Measurements from ENCODE around the gene PI16.

PI16 gene

DNA sequence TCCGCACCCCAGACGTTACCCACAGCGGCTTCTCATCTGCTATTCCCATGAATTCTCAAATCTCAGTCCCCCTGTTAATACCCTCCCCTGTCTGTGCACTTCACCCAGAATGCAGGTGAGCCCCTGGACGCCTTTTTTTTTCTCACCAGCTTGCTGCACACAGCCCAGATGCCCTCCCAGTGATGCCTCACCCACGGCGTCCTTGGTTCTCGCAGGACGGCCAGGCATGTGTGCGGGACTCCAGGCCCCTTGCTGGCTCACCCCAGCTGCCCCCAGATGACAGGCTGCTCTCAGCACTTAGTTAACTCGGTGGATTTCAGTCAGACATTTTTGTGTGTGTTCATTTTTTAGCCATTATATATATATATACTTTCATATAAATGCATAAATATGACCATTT, 25.4 kb upstream of the PI16 start:
- DNase-seq (ENCODE audit: low read depth, low spot score), result no peak
- Histone ChIP-seq H3K36me3 (ENCODE audit: insufficient read depth, insufficient read length, low read length) (no peaks in the 10 kb centered on the region), H3K9ac (ENCODE audit: insufficient read length, low read depth) (no peak overlapping the region), H3K4me1 (ENCODE audit: insufficient read depth, insufficient read length) (peaks cover 2% of the 10 kb centered on the region), H3K9me3 (ENCODE audit: insufficient read depth, low read length) (no peaks in the 10 kb centered on the region), H3K4me3 (ENCODE audit: insufficient read length, low read depth) (no peak overlapping the region), H3K27me3 (ENCODE audit: insufficient read depth, insufficient read length) (no peaks in the 10 kb centered on the region)
- TF ChIP-seq ZNF274 (IDR thresholded peaks at IDR 0.05; ENCODE audit: low read depth, low read length) (no peak), YY1 (IDR thresholded peaks at IDR 0.05; ENCODE audit: insufficient read depth, insufficient read length) (no peak), SUZ12 (IDR thresholded peaks at IDR 0.05; ENCODE audit: extremely low read depth, insufficient read depth, insufficient read length) (no peak)

DNA sequence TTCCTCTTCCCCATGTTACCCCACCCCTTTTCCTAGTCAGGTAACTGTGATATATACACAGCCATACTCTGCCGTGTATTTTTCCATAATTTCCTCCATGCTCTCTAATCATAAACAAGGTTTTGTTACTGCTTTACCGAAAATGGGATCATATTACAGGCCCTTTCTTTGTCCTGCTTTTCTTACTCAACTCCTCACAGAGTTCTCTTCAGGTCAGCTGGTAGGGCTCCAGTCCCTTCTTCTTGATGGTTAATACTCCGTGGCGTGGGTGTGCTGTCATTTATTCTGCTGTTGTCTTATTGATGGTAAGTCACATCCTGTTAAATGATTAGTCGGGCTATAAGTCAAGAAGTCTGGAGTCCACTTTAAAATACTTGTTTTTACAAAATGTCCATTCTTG, 24.9 kb upstream of the PI16 start:
- Histone ChIP-seq H3K4me3 (ENCODE audit: insufficient read length, low read depth) (no peak overlapping the region), H3K36me3 (ENCODE audit: insufficient read depth, insufficient read length, low read length) (no peaks in the 10 kb centered on the region), H3K9me3 (ENCODE audit: insufficient read depth, low read length) (no peaks in the 10 kb centered on the region), H3K9ac (ENCODE audit: insufficient read length, low read depth) (no peak overlapping the region), H3K4me1 (ENCODE audit: insufficient read depth, insufficient read length) (peaks cover 2% of the 10 kb centered on the region), H3K27me3 (ENCODE audit: insufficient read depth, insufficient read length) (no peaks in the 10 kb centered on the region)
- TF ChIP-seq YY1 (IDR thresholded peaks at IDR 0.05; ENCODE audit: insufficient read depth, insufficient read length), result no peak
- no peak for TF ChIP-seq SUZ12 (IDR thresholded peaks at IDR 0.05; ENCODE audit: extremely low read depth, insufficient read depth, insufficient read length)
- TF ChIP-seq ZNF274 (IDR thresholded peaks at IDR 0.05; ENCODE audit: low read depth, low read length), result no peak
- DNase-seq (ENCODE audit: low read depth, low spot score), result no peak

DNA sequence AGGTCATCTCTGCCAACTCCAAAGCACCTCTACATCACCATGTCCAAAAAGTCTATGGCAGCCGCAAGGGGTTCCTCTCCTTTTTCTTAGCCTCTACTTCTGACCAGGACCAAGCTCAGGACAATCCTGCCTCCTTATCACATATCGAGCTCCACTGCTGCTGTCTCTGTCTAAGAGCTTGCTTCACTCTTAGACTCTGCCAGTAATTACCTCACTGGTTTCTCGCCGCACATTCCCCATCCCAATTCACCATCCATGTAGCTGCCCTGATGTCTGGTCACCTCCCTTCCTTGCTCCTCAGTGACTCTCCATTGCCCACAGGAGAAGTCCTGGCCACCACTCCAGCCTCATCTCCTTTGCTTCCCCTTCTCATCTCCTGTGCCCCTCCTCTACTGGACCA, 24.1 kb upstream of the PI16 start:
- H3K9ac ChIP-seq (ENCODE audit: insufficient read length, low read depth), result no peak overlapping the region
- TF ChIP-seq ZNF274 (IDR thresholded peaks at IDR 0.05; ENCODE audit: low read depth, low read length) (no peak), SUZ12 (IDR thresholded peaks at IDR 0.05; ENCODE audit: extremely low read depth, insufficient read depth, insufficient read length) (no peak), YY1 (IDR thresholded peaks at IDR 0.05; ENCODE audit: insufficient read depth, insufficient read length) (no peak)
- H3K4me3 ChIP-seq (ENCODE audit: insufficient read length, low read depth), result no peak overlapping the region
- no peaks in the 10 kb centered on the region for H3K9me3 ChIP-seq (ENCODE audit: insufficient read depth, low read length)
- peaks cover 2% of the 10 kb centered on the region for H3K4me1 ChIP-seq (ENCODE audit: insufficient read depth, insufficient read length)
- no peaks in the 10 kb centered on the region for H3K27me3 ChIP-seq (ENCODE audit: insufficient read depth, insufficient read length)
- no peaks in the 10 kb centered on the region for H3K36me3 ChIP-seq (ENCODE audit: insufficient read depth, insufficient read length, low read length)
- DNase-seq (ENCODE audit: low read depth, low spot score), result no peak

DNA sequence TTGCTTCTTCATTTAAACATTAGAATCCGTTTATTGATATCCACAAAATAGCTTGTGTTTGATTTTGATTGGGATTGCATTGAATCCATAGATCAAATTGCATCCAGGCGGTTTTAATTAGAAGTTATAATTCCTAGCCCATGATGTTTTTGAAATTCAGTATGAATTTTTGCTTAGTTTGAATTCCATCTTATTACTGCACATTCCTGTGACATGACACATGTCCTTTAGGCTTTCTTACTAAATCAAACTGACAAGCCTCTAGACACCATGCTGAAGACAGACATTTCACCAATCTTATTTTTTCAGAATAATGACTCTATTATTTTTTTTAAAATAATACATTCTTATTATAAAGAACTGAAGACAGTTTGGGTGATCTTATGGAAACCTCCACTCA, 21.4 kb upstream of the PI16 start:
- Histone ChIP-seq H3K9me3 (ENCODE audit: insufficient read depth, low read length) (no peaks in the 10 kb centered on the region), H3K27me3 (ENCODE audit: insufficient read depth, insufficient read length) (no peaks in the 10 kb centered on the region), H3K4me3 (ENCODE audit: insufficient read length, low read depth) (no peak overlapping the region), H3K36me3 (ENCODE audit: insufficient read depth, insufficient read length, low read length) (no peaks in the 10 kb centered on the region), H3K4me1 (ENCODE audit: insufficient read depth, insufficient read length) (no peaks in the 10 kb centered on the region), H3K9ac (ENCODE audit: insufficient read length, low read depth) (no peak overlapping the region)
- no peak for TF ChIP-seq ZNF274 (IDR thresholded peaks at IDR 0.05; ENCODE audit: low read depth, low read length)
- TF ChIP-seq SUZ12 (IDR thresholded peaks at IDR 0.05; ENCODE audit: extremely low read depth, insufficient read depth, insufficient read length), result no peak
- DNase-seq (ENCODE audit: low read depth, low spot score), result no peak

DNA sequence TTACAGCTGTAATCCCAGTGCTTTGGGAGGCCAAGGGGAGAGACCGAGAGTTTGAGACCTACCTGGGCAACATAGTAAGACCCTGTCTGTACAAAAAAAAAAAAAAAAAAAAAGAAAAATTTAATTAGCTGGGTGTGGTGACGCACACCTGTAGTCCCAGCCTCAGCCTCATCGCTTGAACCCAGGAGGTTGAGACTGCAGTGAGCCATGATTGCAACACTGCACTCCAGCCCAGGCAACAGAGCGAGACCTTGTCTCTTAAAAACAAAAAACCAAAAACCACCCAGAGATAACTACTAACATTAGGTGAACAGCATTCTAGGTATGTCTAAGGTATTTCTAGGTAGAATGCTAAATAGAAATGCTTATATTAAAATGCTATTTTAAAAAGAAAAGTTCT, 21.0 kb upstream of the PI16 start:
- Histone ChIP-seq H3K27me3 (ENCODE audit: insufficient read depth, insufficient read length) (no peaks in the 10 kb centered on the region), H3K4me1 (ENCODE audit: insufficient read depth, insufficient read length) (no peaks in the 10 kb centered on the region), H3K4me3 (ENCODE audit: insufficient read length, low read depth) (no peak overlapping the region), H3K9ac (ENCODE audit: insufficient read length, low read depth) (no peak overlapping the region), H3K9me3 (ENCODE audit: insufficient read depth, low read length) (no peaks in the 10 kb centered on the region), H3K36me3 (ENCODE audit: insufficient read depth, insufficient read length, low read length) (no peaks in the 10 kb centered on the region)
- no peak for DNase-seq (ENCODE audit: low read depth, low spot score)
- TF ChIP-seq SUZ12 (IDR thresholded peaks at IDR 0.05; ENCODE audit: extremely low read depth, insufficient read depth, insufficient read length) (no peak), ZNF274 (IDR thresholded peaks at IDR 0.05; ENCODE audit: low read depth, low read length) (no peak), YY1 (IDR thresholded peaks at IDR 0.05; ENCODE audit: insufficient read depth, insufficient read length) (no peak)

DNA sequence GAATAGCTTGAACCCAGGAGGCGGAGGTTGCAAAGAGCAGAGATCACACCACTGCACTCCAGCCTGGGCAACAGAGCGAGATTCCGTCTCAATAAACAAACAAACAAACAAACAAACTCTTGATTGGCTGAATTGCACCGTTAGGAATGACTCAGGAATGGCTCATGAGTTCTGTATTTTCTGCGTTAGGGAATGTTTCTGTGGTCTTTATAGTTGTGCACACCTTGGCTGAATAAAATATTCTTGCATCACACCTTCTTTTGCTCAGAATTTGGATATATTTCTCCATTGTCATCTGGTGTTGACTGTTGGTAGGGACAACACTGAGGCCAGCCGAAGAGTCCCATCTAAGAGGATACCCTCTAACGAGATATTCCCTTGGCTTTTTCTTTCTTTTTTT, 19.6 kb upstream of the PI16 start:
- H3K36me3 ChIP-seq (ENCODE audit: insufficient read depth, insufficient read length, low read length), result no peaks in the 10 kb centered on the region
- no peak overlapping the region for H3K9ac ChIP-seq (ENCODE audit: insufficient read length, low read depth)
- no peaks in the 10 kb centered on the region for H3K27me3 ChIP-seq (ENCODE audit: insufficient read depth, insufficient read length)
- H3K4me1 ChIP-seq (ENCODE audit: insufficient read depth, insufficient read length), result no peaks in the 10 kb centered on the region
- DNase-seq (ENCODE audit: low read depth, low spot score), result no peak
- no peak for TF ChIP-seq SUZ12 (IDR thresholded peaks at IDR 0.05; ENCODE audit: extremely low read depth, insufficient read depth, insufficient read length)
- H3K9me3 ChIP-seq (ENCODE audit: insufficient read depth, low read length), result no peaks in the 10 kb centered on the region
- H3K4me3 ChIP-seq (ENCODE audit: insufficient read length, low read depth), result no peak overlapping the region

DNA sequence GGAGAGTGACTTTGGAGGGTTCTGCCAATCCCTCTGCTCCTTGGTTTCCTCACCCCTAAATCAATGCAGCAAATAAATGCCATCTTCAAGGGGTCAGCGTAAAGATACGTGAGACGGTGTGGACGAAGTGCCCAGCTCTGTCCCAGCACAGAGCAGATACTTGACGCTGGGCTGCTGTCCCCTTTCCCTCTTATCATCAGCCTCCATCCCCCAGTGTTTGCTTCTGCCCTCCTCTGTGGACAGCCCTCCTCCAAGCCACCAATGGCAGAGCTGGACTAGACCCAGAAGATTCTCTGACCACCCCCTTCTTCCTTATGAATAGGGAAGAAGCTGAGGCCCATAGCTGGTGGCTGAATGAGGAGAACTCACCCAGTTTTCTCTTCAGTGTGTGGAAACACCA, 17.7 kb upstream of the PI16 start:
- Histone ChIP-seq H3K9ac (ENCODE audit: insufficient read length, low read depth) (no peak overlapping the region), H3K36me3 (ENCODE audit: insufficient read depth, insufficient read length, low read length) (no peaks in the 10 kb centered on the region), H3K9me3 (ENCODE audit: insufficient read depth, low read length) (peaks cover 4% of the 10 kb centered on the region; the same call in 1 of the 2 replicates), H3K4me1 (ENCODE audit: insufficient read depth, insufficient read length) (no peaks in the 10 kb centered on the region), H3K4me3 (ENCODE audit: insufficient read length, low read depth) (no peak overlapping the region), H3K27me3 (ENCODE audit: insufficient read depth, insufficient read length) (no peaks in the 10 kb centered on the region)
- no peak for DNase-seq (ENCODE audit: low read depth, low spot score)
- TF ChIP-seq ZNF274 (IDR thresholded peaks at IDR 0.05; ENCODE audit: low read depth, low read length) (no peak), SUZ12 (IDR thresholded peaks at IDR 0.05; ENCODE audit: extremely low read depth, insufficient read depth, insufficient read length) (no peak), YY1 (IDR thresholded peaks at IDR 0.05; ENCODE audit: insufficient read depth, insufficient read length) (no peak)

DNA sequence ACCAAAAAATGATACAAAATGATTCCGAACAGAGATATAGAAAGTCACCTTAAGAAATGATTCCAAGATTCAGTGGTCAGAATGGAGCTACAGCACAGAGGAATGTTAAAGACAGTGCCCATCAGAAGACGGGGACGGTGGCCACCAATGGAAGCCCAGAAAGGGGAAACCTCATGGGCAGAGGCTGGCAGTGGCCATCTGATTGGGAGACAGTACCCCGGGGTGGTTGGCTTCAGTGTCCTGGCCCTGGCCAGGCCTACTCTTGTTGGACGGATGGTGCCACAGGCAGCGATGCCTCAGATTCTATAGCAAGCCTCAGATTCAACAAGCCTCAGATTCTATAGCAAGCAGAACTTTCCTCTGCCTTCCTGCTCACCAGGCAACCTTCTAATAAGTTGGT, 16.6 kb upstream of the PI16 start:
- peaks cover 4% of the 10 kb centered on the region; the same call in 1 of the 2 replicates for H3K9me3 ChIP-seq (ENCODE audit: insufficient read depth, low read length)
- no peak overlapping the region for H3K4me3 ChIP-seq (ENCODE audit: insufficient read length, low read depth)
- no peaks in the 10 kb centered on the region for H3K36me3 ChIP-seq (ENCODE audit: insufficient read depth, insufficient read length, low read length)
- no peak for TF ChIP-seq SUZ12 (IDR thresholded peaks at IDR 0.05; ENCODE audit: extremely low read depth, insufficient read depth, insufficient read length)
- no peak for TF ChIP-seq ZNF274 (IDR thresholded peaks at IDR 0.05; ENCODE audit: low read depth, low read length)
- no peak for TF ChIP-seq YY1 (IDR thresholded peaks at IDR 0.05; ENCODE audit: insufficient read depth, insufficient read length)
- no peaks in the 10 kb centered on the region for H3K27me3 ChIP-seq (ENCODE audit: insufficient read depth, insufficient read length)
- DNase-seq (ENCODE audit: low read depth, low spot score), result no peak
- H3K4me1 ChIP-seq (ENCODE audit: insufficient read depth, insufficient read length), result no peaks in the 10 kb centered on the region
- no peak overlapping the region for H3K9ac ChIP-seq (ENCODE audit: insufficient read length, low read depth)

Data from NT2/D1 (cell line).